ENCODE results near the gene LMO1.

LMO1 gene

GRCh38 chr11:8220261-8221045, 43.2 kb downstream of the LMO1 start:
- Histone ChIP-seq H3K4me3 (ENCODE audit: insufficient read length, low read depth) (no peak overlapping the region), H3K27me3 (ENCODE audit: insufficient read depth, insufficient read length) (no peaks in the 10 kb centered on the region), H3K4me1 (ENCODE audit: insufficient read depth, insufficient read length) (peaks cover 2% of the 10 kb centered on the region), H3K9ac (ENCODE audit: insufficient read length, low read depth) (peak overlapping the region; percentile 45), H3K9me3 (ENCODE audit: insufficient read depth, low read length) (no peaks in the 10 kb centered on the region), H3K36me3 (ENCODE audit: insufficient read depth, insufficient read length, low read length) (no peaks in the 10 kb centered on the region)
- no peak for DNase-seq (ENCODE audit: low read depth, low spot score)
- TF ChIP-seq SUZ12 (IDR thresholded peaks at IDR 0.05; ENCODE audit: extremely low read depth, insufficient read depth, insufficient read length) (no peak), YY1 (IDR thresholded peaks at IDR 0.05; ENCODE audit: insufficient read depth, insufficient read length) (no peak), ZNF274 (IDR thresholded peaks at IDR 0.05; ENCODE audit: low read depth, low read length) (no peak)

- no peak for TF ChIP-seq SUZ12 (IDR thresholded peaks at IDR 0.05; ENCODE audit: extremely low read depth, insufficient read depth, insufficient read length)
- no peak for TF ChIP-seq YY1 (IDR thresholded peaks at IDR 0.05; ENCODE audit: insufficient read depth, insufficient read length)
- TF ChIP-seq ZNF274 (IDR thresholded peaks at IDR 0.05; ENCODE audit: low read depth, low read length) = no peak
These were observed 44.2 kb downstream of the LMO1 start for GRCh38 chr11:8219257-8220021.

GRCh38 chr11:8218840-8219239, 44.8 kb downstream of the LMO1 start:
- Histone ChIP-seq H3K4me3 (ENCODE audit: insufficient read length, low read depth) (no peak overlapping the region), H3K27me3 (ENCODE audit: insufficient read depth, insufficient read length) (no peaks in the 10 kb centered on the region), H3K9me3 (ENCODE audit: insufficient read depth, low read length) (no peaks in the 10 kb centered on the region), H3K9ac (ENCODE audit: insufficient read length, low read depth) (no peak overlapping the region), H3K36me3 (ENCODE audit: insufficient read depth, insufficient read length, low read length) (no peaks in the 10 kb centered on the region), H3K4me1 (ENCODE audit: insufficient read depth, insufficient read length) (peaks cover 2% of the 10 kb centered on the region)
- DNase-seq (ENCODE audit: low read depth, low spot score) = no peak
- TF ChIP-seq YY1 (IDR thresholded peaks at IDR 0.05; ENCODE audit: insufficient read depth, insufficient read length) = no peak

More at GRCh38 chr11:8219257-8220021, 44.2 kb downstream of the LMO1 start:
- Histone ChIP-seq H3K9ac (ENCODE audit: insufficient read length, low read depth) (peak overlapping the region; percentile 45), H3K27me3 (ENCODE audit: insufficient read depth, insufficient read length) (no peaks in the 10 kb centered on the region), H3K36me3 (ENCODE audit: insufficient read depth, insufficient read length, low read length) (no peaks in the 10 kb centered on the region), H3K4me1 (ENCODE audit: insufficient read depth, insufficient read length) (peaks cover 2% of the 10 kb centered on the region), H3K4me3 (ENCODE audit: insufficient read length, low read depth) (no peak overlapping the region), H3K9me3 (ENCODE audit: insufficient read depth, low read length) (no peaks in the 10 kb centered on the region)
- DNase-seq (ENCODE audit: low read depth, low spot score) = no peak

DNA sequence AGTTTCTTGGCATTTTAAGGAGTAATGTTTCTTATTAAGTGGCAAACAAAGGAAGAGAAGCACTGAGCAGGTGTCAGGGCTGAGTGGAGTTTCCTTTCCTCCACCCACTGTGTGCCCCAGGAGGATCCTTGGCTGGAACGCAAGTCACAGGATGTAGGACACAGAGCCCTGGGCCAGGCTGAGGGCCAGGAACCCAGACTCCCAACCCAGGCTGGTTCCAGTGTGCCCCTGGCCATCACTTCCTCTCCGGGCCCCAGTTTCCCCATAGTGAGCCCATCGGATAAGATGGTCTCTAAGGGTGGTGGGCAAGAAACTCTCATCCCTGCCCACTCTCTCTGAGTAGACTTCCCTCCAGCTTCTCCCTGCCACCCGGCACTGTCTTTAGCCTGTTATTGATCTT, 45.3 kb downstream of the LMO1 start:
- Histone ChIP-seq H3K9ac (ENCODE audit: insufficient read length, low read depth) (no peak overlapping the region), H3K27me3 (ENCODE audit: insufficient read depth, insufficient read length) (no peaks in the 10 kb centered on the region)
- TF ChIP-seq ZNF274 (IDR thresholded peaks at IDR 0.05; ENCODE audit: low read depth, low read length) (no peak), YY1 (IDR thresholded peaks at IDR 0.05; ENCODE audit: insufficient read depth, insufficient read length) (no peak), SUZ12 (IDR thresholded peaks at IDR 0.05; ENCODE audit: extremely low read depth, insufficient read depth, insufficient read length) (no peak)

DNA sequence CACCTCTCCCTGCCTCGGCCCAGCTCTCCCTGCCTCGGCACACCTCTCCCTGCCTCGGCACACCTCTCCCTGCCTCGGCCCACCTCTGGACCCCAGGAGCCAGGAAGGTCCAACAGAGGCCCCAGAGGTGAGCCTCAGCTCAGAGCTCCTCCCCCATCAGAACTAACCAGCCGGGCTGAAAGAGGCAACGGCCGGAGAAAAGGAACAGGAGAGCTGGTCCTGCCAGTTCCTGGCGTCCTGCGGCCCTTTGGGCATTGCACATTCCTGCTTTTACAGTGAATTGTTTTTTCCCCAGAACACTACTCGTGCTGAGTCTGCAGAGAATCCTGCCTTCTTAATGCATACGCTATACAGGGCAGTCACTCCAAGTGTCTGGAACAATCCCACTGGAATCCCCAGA, 45.8 kb downstream of the LMO1 start:
- no peaks in the 10 kb centered on the region for H3K36me3 ChIP-seq (ENCODE audit: insufficient read depth, insufficient read length, low read length)
- H3K4me3 ChIP-seq (ENCODE audit: insufficient read length, low read depth) = no peak overlapping the region
- H3K4me1 ChIP-seq (ENCODE audit: insufficient read depth, insufficient read length) = peaks cover 2% of the 10 kb centered on the region
- no peak for DNase-seq (ENCODE audit: low read depth, low spot score)
- no peak for TF ChIP-seq YY1 (IDR thresholded peaks at IDR 0.05; ENCODE audit: insufficient read depth, insufficient read length)
- TF ChIP-seq ZNF274 (IDR thresholded peaks at IDR 0.05; ENCODE audit: low read depth, low read length) = no peak
- no peak for TF ChIP-seq SUZ12 (IDR thresholded peaks at IDR 0.05; ENCODE audit: extremely low read depth, insufficient read depth, insufficient read length)
- H3K9me3 ChIP-seq (ENCODE audit: insufficient read depth, low read length) = no peaks in the 10 kb centered on the region
- no peaks in the 10 kb centered on the region for H3K27me3 ChIP-seq (ENCODE audit: insufficient read depth, insufficient read length)
- no peak overlapping the region for H3K9ac ChIP-seq (ENCODE audit: insufficient read length, low read depth)

More for the DNA sequence above, 45.3 kb downstream of the LMO1 start:
- no peaks in the 10 kb centered on the region for H3K36me3 ChIP-seq (ENCODE audit: insufficient read depth, insufficient read length, low read length)
- H3K9me3 ChIP-seq (ENCODE audit: insufficient read depth, low read length) = no peaks in the 10 kb centered on the region
- no peak for DNase-seq (ENCODE audit: low read depth, low spot score)
- peaks cover 2% of the 10 kb centered on the region for H3K4me1 ChIP-seq (ENCODE audit: insufficient read depth, insufficient read length)
- H3K4me3 ChIP-seq (ENCODE audit: insufficient read length, low read depth) = no peak overlapping the region

DNA sequence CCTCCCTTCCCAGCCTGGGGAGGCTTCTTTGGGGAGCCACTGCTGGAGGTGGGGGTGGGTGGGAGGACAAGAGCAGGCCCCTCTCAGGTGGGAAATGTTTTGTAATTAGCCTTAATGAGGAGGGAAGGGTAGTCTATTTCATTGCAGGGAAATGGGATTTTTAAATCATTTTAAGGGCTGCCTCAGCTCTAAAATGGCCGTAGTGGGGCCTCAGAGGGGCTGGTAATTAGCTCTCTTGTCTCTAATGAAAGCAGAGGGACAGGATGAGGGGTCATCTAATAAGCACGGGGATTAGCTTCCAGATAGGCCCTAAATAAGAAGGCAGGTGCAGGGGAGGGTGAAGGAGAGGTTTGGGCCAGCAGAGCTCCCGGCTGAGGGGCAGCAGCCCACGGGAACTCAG, 46.5 kb downstream of the LMO1 start:
- no peak overlapping the region for H3K9ac ChIP-seq (ENCODE audit: insufficient read length, low read depth)
- H3K36me3 ChIP-seq (ENCODE audit: insufficient read depth, insufficient read length, low read length) = no peaks in the 10 kb centered on the region
- no peak for DNase-seq (ENCODE audit: low read depth, low spot score)
- no peaks in the 10 kb centered on the region for H3K9me3 ChIP-seq (ENCODE audit: insufficient read depth, low read length)
- no peaks in the 10 kb centered on the region for H3K27me3 ChIP-seq (ENCODE audit: insufficient read depth, insufficient read length)
- TF ChIP-seq ZNF274 (IDR thresholded peaks at IDR 0.05; ENCODE audit: low read depth, low read length) = no peak
- TF ChIP-seq YY1 (IDR thresholded peaks at IDR 0.05; ENCODE audit: insufficient read depth, insufficient read length) = no peak
- no peak for TF ChIP-seq SUZ12 (IDR thresholded peaks at IDR 0.05; ENCODE audit: extremely low read depth, insufficient read depth, insufficient read length)
- no peak overlapping the region for H3K4me3 ChIP-seq (ENCODE audit: insufficient read length, low read depth)
- peaks cover 2% of the 10 kb centered on the region for H3K4me1 ChIP-seq (ENCODE audit: insufficient read depth, insufficient read length)

GRCh38 chr11:8213376-8213775, 50.3 kb downstream of the LMO1 start:
- Histone ChIP-seq H3K9me3 (ENCODE audit: insufficient read depth, low read length) (no peaks in the 10 kb centered on the region), H3K9ac (ENCODE audit: insufficient read length, low read depth) (no peak overlapping the region), H3K36me3 (ENCODE audit: insufficient read depth, insufficient read length, low read length) (no peaks in the 10 kb centered on the region), H3K4me3 (ENCODE audit: insufficient read length, low read depth) (no peak overlapping the region), H3K27me3 (ENCODE audit: insufficient read depth, insufficient read length) (no peaks in the 10 kb centered on the region), H3K4me1 (ENCODE audit: insufficient read depth, insufficient read length) (no peaks in the 10 kb centered on the region)
- no peak for DNase-seq (ENCODE audit: low read depth, low spot score)
- TF ChIP-seq YY1 (IDR thresholded peaks at IDR 0.05; ENCODE audit: insufficient read depth, insufficient read length) = no peak
- TF ChIP-seq SUZ12 (IDR thresholded peaks at IDR 0.05; ENCODE audit: extremely low read depth, insufficient read depth, insufficient read length) = no peak
- TF ChIP-seq ZNF274 (IDR thresholded peaks at IDR 0.05; ENCODE audit: low read depth, low read length) = no peak

Data from NT2/D1 (cell line).